Sigmoid colon (tissue), 3 donors: ENCODE results near the gene RPL13A.
A peak's percentile ranks its signal among the peaks of the same experiment; 100 is the strongest.

Experiments
- POLR2A ChIP-seq, 2 donors: fragments of 450-650 bp; IDR thresholded peaks; one replicate each; pipeline ENCODE4 v1.6.1; 2016; ENCODE audit warnings: antibody characterized with exemption in 2 of 2, mild to moderate bottlenecking in 2 of 2, moderate library complexity in 2 of 2
- TF ChIP-seq, protein P1 (sequence below), 4 experiments: fragments of 450-650 bp in 3 of 4; fragments of 200-600 bp in 1 of 4; IDR thresholded peaks; one replicate each; pipeline ENCODE4 v1.5.1; 2016 to 2019; ENCODE audit warnings: antibody characterized with exemption in 4 of 4, mild to moderate bottlenecking in 3 of 4, moderate library complexity in 2 of 4

DNA sequence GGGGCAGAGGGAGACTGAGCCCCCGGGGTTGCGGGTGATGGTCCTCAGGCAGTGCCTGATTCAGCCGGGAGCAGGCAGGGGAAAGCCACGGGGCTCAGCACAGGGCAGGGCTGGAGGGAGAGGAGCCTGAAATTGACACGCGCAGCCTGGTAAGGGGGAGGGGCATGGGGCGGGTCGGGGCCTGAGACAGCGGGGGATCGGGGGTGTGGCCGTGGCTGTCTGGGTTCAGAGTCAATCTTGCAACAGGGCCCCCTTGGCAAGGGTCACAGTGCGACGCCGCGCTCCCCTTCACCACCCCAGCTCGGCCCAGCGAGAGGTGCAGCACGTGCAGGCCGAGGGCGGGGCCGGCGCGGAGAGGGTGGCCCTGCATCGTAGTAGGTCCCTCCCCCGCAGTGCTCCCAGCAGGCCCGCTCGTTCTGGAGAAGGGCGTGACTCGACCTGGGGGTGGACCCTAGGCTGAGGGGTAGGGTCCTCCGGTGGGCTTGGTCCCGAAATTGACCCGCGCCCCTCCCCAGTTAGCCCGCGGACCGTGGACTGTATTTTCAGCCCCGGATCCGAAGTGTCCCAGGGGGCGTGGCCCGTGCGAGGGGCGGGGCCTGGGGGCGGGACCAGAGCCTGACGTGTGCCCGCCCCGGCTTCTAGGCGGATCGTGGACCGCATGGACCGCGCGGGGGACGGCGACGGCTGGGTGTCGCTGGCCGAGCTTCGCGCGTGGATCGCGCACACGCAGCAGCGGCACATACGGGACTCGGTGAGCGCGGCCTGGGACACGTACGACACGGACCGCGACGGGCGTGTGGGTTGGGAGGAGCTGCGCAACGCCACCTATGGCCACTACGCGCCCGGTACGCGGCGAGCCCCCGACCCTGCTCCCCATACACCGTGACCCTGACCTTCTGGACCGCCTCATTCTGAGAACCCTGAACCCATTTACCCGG lies 46.4 kb downstream of the RPL13A start:
- TF ChIP-seq POLR2A (IDR thresholded peaks at IDR 0.05): no peak
- TF ChIP-seq, protein P1, sequence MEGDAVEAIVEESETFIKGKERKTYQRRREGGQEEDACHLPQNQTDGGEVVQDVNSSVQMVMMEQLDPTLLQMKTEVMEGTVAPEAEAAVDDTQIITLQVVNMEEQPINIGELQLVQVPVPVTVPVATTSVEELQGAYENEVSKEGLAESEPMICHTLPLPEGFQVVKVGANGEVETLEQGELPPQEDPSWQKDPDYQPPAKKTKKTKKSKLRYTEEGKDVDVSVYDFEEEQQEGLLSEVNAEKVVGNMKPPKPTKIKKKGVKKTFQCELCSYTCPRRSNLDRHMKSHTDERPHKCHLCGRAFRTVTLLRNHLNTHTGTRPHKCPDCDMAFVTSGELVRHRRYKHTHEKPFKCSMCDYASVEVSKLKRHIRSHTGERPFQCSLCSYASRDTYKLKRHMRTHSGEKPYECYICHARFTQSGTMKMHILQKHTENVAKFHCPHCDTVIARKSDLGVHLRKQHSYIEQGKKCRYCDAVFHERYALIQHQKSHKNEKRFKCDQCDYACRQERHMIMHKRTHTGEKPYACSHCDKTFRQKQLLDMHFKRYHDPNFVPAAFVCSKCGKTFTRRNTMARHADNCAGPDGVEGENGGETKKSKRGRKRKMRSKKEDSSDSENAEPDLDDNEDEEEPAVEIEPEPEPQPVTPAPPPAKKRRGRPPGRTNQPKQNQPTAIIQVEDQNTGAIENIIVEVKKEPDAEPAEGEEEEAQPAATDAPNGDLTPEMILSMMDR (IDR thresholded peaks at IDR 0.05): peak in 2 of 4 experiments; percentile 21 to 30
